Astrocyte of the cerebellum (primary cell): Measurements from ENCODE around the gene EVPL.

ENCODE experiments used
- DNase-seq: peaks from one replicate; pipeline ENCODE4 v3.0.0-alpha.2; 2011; ENCODE audit warnings: low read depth
- H3K4me3 ChIP-seq: 2 replicates; pipeline ENCODE4 v1.5.1; 2011; ENCODE audit warnings: mild to moderate bottlenecking, low read depth, low read length, moderate library complexity
- CTCF ChIP-seq: IDR thresholded peaks from 2 replicates; pipeline ENCODE4 v1.5.1; 2012; ENCODE audit warnings: low read length, low read depth, moderate library complexity, mild to moderate bottlenecking; ENCODE audit errors: missing control alignments
- in situ Hi-C: cut with HindIII; loops from 2 replicates; pipeline ENCODE4 v1.10.0; 2017; ENCODE audit warnings: low sequenced_read_pairs

Gene EVPL

GRCh38 chr17:76027159-76027839 lies at the start of gene EVPL:
Gene EVPL, minus strand, starts transcription at chr17:76027306. Its CDS starts 108 bp downstream, at chr17:76027198.
- in situ Hi-C loops = no loop called here
- H3K4me3 ChIP-seq = no peak within 1 kb of the TSS
- DNase-seq = no peak
- no peak for TF ChIP-seq CTCF

GRCh38 chr17:76076146-76076764 lies 49.1 kb upstream of the EVPL start:
- DNase-seq = no peak
- TF ChIP-seq CTCF = no peak
- in situ Hi-C loops = no loop called here
- no peak overlapping the region for H3K4me3 ChIP-seq

- TF ChIP-seq CTCF = no peak
- in situ Hi-C loops = no loop called here
- DNase-seq = no peak
- H3K4me3 ChIP-seq = no peak overlapping the region
Observed at GRCh38 chr17:76075364-76076145, 48.4 kb upstream of the EVPL start.

- no peak for TF ChIP-seq CTCF
- in situ Hi-C loops = no loop called here
- H3K4me3 ChIP-seq = no peak within 1 kb of the TSS
- DNase-seq = no peak
Observed at GRCh38 chr17:76074390-76075363, 47.6 kb upstream of the EVPL start, which contains the start of gene GALR2. Gene GALR2, plus strand, starts transcription at chr17:76074781. Its CDS starts 103 bp downstream, at chr17:76074884.

GRCh38 chr17:76072148-76072858 lies 45.2 kb upstream of the EVPL start, which contains the start of gene SRP68:
Gene SRP68, minus strand, starts transcription at chr17:76072517. Its CDS starts 26 bp downstream, at chr17:76072491.
- in situ Hi-C loops = no loop called here
- peak; percentile 67 for DNase-seq
- TF ChIP-seq CTCF = no peak
- peak within 1 kb of the TSS; percentile 77 for H3K4me3 ChIP-seq
